Measurements from ENCODE around the gene MYO1G. TPM values are rescaled to one million over a fixed set of nuclear protein-coding genes. Genes with fewer than 3 reads are reported as not detected.

Gene MYO1G
- total RNA-seq, 1 experiment from 2014 or later, result 0.36 TPM

DNA sequence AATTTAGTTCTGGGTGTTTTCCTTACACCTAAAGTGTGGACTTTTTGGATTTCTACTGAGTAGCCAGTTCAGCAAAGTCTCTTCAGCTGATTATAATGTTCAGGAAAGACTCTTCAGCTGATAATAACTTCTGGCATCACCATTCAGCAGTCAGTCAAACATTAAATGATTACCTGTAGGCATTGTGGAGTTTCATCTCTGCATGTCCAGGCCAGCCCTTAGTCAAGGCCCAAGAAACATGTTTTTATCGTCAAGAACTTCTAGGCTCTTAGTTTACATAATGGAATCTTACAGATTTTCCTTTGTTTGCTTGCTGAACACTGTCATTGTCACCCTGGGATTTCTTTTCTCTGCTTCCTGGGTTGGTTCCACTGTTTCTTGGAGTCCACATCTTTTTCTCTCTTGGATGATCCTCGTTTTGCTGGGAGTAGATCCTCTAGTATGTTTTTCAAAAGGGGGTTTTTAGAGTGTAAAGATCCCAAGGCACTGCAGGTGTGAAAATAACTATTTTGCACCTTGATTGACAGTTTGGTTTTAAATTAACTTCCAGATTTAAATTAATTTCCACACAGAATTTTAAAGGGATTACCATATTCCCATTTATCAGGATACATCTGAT lies 45.4 kb upstream of the MYO1G start:
- H3K27me3 ChIP-seq (replicated peaks; ENCODE audit: control insufficient read depth, insufficient read depth, low read length), result no peaks in the 10 kb centered on the region
- ChIA-PET CTCF (no interaction called here), POLR2A (no interaction called here)
- Mint-ChIP-seq H3K27ac (ENCODE audit: unreplicated experiment) (no peak overlapping the region), H3K9me3 (ENCODE audit: unreplicated experiment) (no peaks in the 10 kb centered on the region), H3K27me3 (ENCODE audit: insufficient read depth, unreplicated experiment) (no peaks in the 10 kb centered on the region), H3K36me3 (ENCODE audit: insufficient read depth, unreplicated experiment) (peaks cover 19% of the 10 kb centered on the region), H3K4me1 (ENCODE audit: low read depth, unreplicated experiment) (no peaks in the 10 kb centered on the region), H3K4me3 (ENCODE audit: unreplicated experiment) (no peak overlapping the region)
- intact Hi-C loops (cut with micrococcal nuclease; ENCODE audit: unreplicated experiment), result no loop called here
- no peaks in the 10 kb centered on the region for H3K9me3 ChIP-seq
- no peaks in the 10 kb centered on the region; the same call in 1 of the 2 replicates for H3K36me3 ChIP-seq (ENCODE audit: control insufficient read depth, insufficient read depth, low read length)
- TF ChIP-seq, protein P1, sequence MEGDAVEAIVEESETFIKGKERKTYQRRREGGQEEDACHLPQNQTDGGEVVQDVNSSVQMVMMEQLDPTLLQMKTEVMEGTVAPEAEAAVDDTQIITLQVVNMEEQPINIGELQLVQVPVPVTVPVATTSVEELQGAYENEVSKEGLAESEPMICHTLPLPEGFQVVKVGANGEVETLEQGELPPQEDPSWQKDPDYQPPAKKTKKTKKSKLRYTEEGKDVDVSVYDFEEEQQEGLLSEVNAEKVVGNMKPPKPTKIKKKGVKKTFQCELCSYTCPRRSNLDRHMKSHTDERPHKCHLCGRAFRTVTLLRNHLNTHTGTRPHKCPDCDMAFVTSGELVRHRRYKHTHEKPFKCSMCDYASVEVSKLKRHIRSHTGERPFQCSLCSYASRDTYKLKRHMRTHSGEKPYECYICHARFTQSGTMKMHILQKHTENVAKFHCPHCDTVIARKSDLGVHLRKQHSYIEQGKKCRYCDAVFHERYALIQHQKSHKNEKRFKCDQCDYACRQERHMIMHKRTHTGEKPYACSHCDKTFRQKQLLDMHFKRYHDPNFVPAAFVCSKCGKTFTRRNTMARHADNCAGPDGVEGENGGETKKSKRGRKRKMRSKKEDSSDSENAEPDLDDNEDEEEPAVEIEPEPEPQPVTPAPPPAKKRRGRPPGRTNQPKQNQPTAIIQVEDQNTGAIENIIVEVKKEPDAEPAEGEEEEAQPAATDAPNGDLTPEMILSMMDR (IDR thresholded peaks at IDR 0.05; ENCODE audit: insufficient read depth in 1 of 2, low read depth in 1 of 2, low read length in 1 of 2, severe bottlenecking in 1 of 2, unreplicated experiment in 1 of 2), result no peak
- no peak overlapping the region for H3K4me3 ChIP-seq (ENCODE audit: low read depth, low read length)
- no TSS peak for BruUV-seq (replicated peaks)
- no peaks in the 10 kb centered on the region for H3K4me1 ChIP-seq
- DNase-seq, result no peak

DNA sequence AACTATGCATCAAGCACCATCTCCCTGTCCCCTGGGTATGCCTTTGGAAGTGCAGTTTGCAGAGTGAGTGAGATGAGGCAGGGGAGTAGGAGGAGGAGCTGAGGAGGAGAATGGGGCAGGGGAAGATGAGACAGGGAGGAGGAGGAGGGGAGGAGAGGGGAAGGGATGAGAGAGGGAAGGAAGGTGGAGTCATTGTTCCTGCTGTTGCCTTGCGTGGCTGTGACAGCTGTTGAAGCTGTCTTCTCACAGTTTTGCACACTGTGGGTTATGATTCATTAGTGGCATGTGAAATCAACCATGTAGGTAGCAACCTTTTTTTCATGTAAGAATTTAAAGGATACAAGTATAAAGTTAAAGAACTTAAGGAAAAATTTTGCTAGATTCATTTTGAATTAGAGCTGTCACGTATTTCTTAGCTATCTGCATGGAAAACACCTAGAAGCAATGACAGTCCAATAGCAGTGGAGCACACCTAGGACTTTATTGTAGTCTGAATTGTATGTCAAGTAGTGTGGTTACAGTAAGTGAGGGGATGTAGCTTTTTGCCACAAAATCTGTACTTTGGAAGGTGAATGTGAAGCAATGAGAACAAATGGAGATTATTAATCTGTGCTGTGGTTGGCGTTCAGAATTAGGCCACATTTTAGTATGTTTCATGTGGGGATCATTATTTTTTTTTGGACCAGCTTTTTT lies 42.9 kb upstream of the MYO1G start:
- ChIA-PET CTCF (no interaction called here), POLR2A (interaction anchor here (0.5 kb wide), 1 partner anchor 22 kb away, joined by 6 read pairs; no protein-coding TSS in a partner anchor)
- intact Hi-C loops (cut with micrococcal nuclease; ENCODE audit: unreplicated experiment), result no loop called here
- DNase-seq, result no peak
- no peak overlapping the region for H3K4me3 ChIP-seq (ENCODE audit: low read depth, low read length)
- TF ChIP-seq, protein P1 (IDR thresholded peaks at IDR 0.05; ENCODE audit: insufficient read depth in 1 of 2, low read depth in 1 of 2, low read length in 1 of 2, severe bottlenecking in 1 of 2, unreplicated experiment in 1 of 2), result no peak
- Mint-ChIP-seq H3K4me3 (ENCODE audit: unreplicated experiment) (no peak overlapping the region), H3K36me3 (ENCODE audit: insufficient read depth, unreplicated experiment) (peaks cover 32% of the 10 kb centered on the region), H3K27me3 (ENCODE audit: insufficient read depth, unreplicated experiment) (no peaks in the 10 kb centered on the region), H3K9me3 (ENCODE audit: unreplicated experiment) (peaks cover 6% of the 10 kb centered on the region), H3K27ac (ENCODE audit: unreplicated experiment) (no peak overlapping the region), H3K4me1 (ENCODE audit: low read depth, unreplicated experiment) (no peaks in the 10 kb centered on the region)
- no TSS peak for BruUV-seq (replicated peaks)
- H3K4me1 ChIP-seq, result no peaks in the 10 kb centered on the region
- H3K9me3 ChIP-seq, result 0 out of 2 replicates have a peak, but pooled peaks cover 4% of the 10 kb centered on the region
- no peaks in the 10 kb centered on the region; the same call in 1 of the 2 replicates for H3K36me3 ChIP-seq (ENCODE audit: control insufficient read depth, insufficient read depth, low read length)
- no peaks in the 10 kb centered on the region for H3K27me3 ChIP-seq (replicated peaks; ENCODE audit: control insufficient read depth, insufficient read depth, low read length)

DNA sequence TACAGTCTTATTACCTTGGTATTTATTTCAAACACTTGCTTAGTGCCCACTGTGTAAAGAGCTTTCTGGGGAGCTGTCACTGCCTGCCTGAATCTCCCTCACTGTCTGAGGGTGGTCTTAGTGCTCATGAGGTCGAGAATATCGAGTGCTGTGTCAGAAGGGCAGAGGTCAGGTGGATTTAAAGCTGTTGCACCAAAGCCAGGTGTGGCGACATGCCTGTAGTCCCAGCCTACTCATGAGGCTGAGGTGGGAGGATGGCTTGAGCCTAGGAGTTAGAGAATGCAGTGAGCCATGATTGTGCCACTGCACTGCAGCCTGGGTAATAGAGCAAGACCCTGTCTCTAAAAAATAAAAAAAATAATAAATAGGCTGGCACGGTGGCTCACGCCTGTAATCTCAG lies 42.1 kb upstream of the MYO1G start:
- ChIA-PET POLR2A (no interaction called here), CTCF (no interaction called here)
- intact Hi-C loops (cut with micrococcal nuclease; ENCODE audit: unreplicated experiment), result no loop called here
- no peak overlapping the region for H3K27ac Mint-ChIP-seq (ENCODE audit: unreplicated experiment)
- BruUV-seq (replicated peaks), result no TSS peak
- H3K4me3 Mint-ChIP-seq (ENCODE audit: unreplicated experiment), result no peak overlapping the region
- Histone ChIP-seq H3K36me3 (ENCODE audit: control insufficient read depth, insufficient read depth, low read length) (no peaks in the 10 kb centered on the region; the same call in 1 of the 2 replicates), H3K4me3 (ENCODE audit: low read depth, low read length) (no peak overlapping the region), H3K4me1 (no peaks in the 10 kb centered on the region), H3K9me3 (0 out of 2 replicates have a peak, but pooled peaks cover 4% of the 10 kb centered on the region), H3K27me3 (replicated peaks; ENCODE audit: control insufficient read depth, insufficient read depth, low read length) (no peaks in the 10 kb centered on the region)
- no peak for DNase-seq
- peaks cover 30% of the 10 kb centered on the region for H3K36me3 Mint-ChIP-seq (ENCODE audit: insufficient read depth, unreplicated experiment)
- H3K4me1 Mint-ChIP-seq (ENCODE audit: low read depth, unreplicated experiment), result no peaks in the 10 kb centered on the region
- TF ChIP-seq, protein P1 (IDR thresholded peaks at IDR 0.05; ENCODE audit: insufficient read depth in 1 of 2, low read depth in 1 of 2, low read length in 1 of 2, severe bottlenecking in 1 of 2, unreplicated experiment in 1 of 2), result no peak
- H3K9me3 Mint-ChIP-seq (ENCODE audit: unreplicated experiment), result peaks cover 6% of the 10 kb centered on the region
- no peaks in the 10 kb centered on the region for H3K27me3 Mint-ChIP-seq (ENCODE audit: insufficient read depth, unreplicated experiment)

All from Caco-2 (cell line).